HG03442 (cell line): ENCODE measurements around the gene TIPRL.
"Not testable (repeated sequence)": the region's sequence is repeated elsewhere in the genome, so short reads cannot be mapped to it uniquely, and the experiment has no call there.

Source experiments
- ATAC-seq: cut with Tn5 transposase; IDR thresholded peaks from one replicate; pipeline ENCODE4 v1.9.1; 2021; ENCODE audit warnings: mild to moderate bottlenecking, moderate library complexity; ENCODE audit not compliant: unreplicated experiment

The TIPRL gene

GRCh38 chr1:168207673-168208072, 28.9 kb downstream of the TIPRL start:
- ATAC-seq = not testable (repeated sequence)

- ATAC-seq = no peak
Measured at GRCh38 chr1:168210312-168210711, 31.6 kb downstream of the TIPRL start.

- ATAC-seq = no peak
Measured at GRCh38 chr1:168213349-168213748, 34.6 kb downstream of the TIPRL start.

GRCh38 chr1:168216171-168216570, 37.4 kb downstream of the TIPRL start:
- no peak for ATAC-seq

- no peak for ATAC-seq
Measured at GRCh38 chr1:168217664-168218063, 38.9 kb downstream of the TIPRL start.

GRCh38 chr1:168218658-168219057, 39.9 kb downstream of the TIPRL start:
- no peak for ATAC-seq

- no peak for ATAC-seq
Measured at GRCh38 chr1:168220470-168220871, 41.7 kb downstream of the TIPRL start.

GRCh38 chr1:168221275-168221674, 42.5 kb downstream of the TIPRL start:
- no peak for ATAC-seq

- no peak for ATAC-seq
Measured at GRCh38 chr1:168223261-168223660, 44.5 kb downstream of the TIPRL start.

GRCh38 chr1:168223681-168224540, 45.1 kb downstream of the TIPRL start:
- no peak for ATAC-seq

- no peak for ATAC-seq
Measured at GRCh38 chr1:168224991-168225390, 46.2 kb downstream of the TIPRL start.

GRCh38 chr1:168225476-168226190, 46.9 kb downstream of the TIPRL start, which contains the start of gene SFT2D2:
Gene SFT2D2, plus strand, starts transcription at chr1:168226004. Its CDS starts 76 bp downstream, at chr1:168226080.
- peak; percentile 65 for ATAC-seq

- ATAC-seq = peak; percentile 30
Measured at GRCh38 chr1:168227620-168228019, 48.9 kb downstream of the TIPRL start.

GRCh38 chr1:168229893-168230292, 51.1 kb downstream of the TIPRL start:
- ATAC-seq = no peak

- no peak for ATAC-seq
Measured at GRCh38 chr1:168230709-168231108, 51.9 kb downstream of the TIPRL start.

GRCh38 chr1:168234846-168235547, 56.2 kb downstream of the TIPRL start:
- ATAC-seq = peak; percentile 89

- no peak for ATAC-seq
Measured at GRCh38 chr1:168235548-168235885, 56.8 kb downstream of the TIPRL start.

- ATAC-seq = no peak
Measured at GRCh38 chr1:168235937-168236336, 57.2 kb downstream of the TIPRL start.

- ATAC-seq = no peak
Measured at GRCh38 chr1:168236836-168237611, 58.3 kb downstream of the TIPRL start.

- no peak for ATAC-seq
Measured at GRCh38 chr1:168243198-168243597, 64.4 kb downstream of the TIPRL start.
